Activated T-helper 1 cell treated with Interleukin-2 at 50 U/mL for 16 hours (primary cell): ENCODE data around the gene EML6.
"Not testable (repeated sequence)": the region's sequence is repeated elsewhere in the genome, so short reads cannot be mapped to it uniquely, and the experiment has no call there.

ENCODE experiments used
- DNase-seq: peaks from one replicate; pipeline ENCODE4 v3.0.0-alpha.2; 2020; ENCODE audit warnings: low read depth

The EML6 gene

GRCh38 chr2:54723131-54723995 lies at the start of gene EML6:
EML6 (plus strand) TSS chr2:54723662; CDS start chr2:54725062, 1,400 bp downstream.
- DNase-seq: peak; percentile 97

- DNase-seq: no peak
These were observed 48.2 kb upstream of the EML6 start for GRCh38 chr2:54675281-54675680.

GRCh38 chr2:54675738-54676137 lies 47.7 kb upstream of the EML6 start:
- DNase-seq: no peak

- DNase-seq: no peak
These were observed 46.8 kb upstream of the EML6 start for GRCh38 chr2:54676656-54677055.

GRCh38 chr2:54677476-54678265 lies 45.8 kb upstream of the EML6 start:
- no peak for DNase-seq

GRCh38 chr2:54678719-54679118 lies 44.7 kb upstream of the EML6 start:
- no peak for DNase-seq

GRCh38 chr2:54680397-54681041 lies 42.9 kb upstream of the EML6 start:
- DNase-seq: no peak

- no peak for DNase-seq
These were observed 42.0 kb upstream of the EML6 start for GRCh38 chr2:54681416-54681815.

GRCh38 chr2:54683596-54683995 lies 39.9 kb upstream of the EML6 start:
- no peak for DNase-seq

- DNase-seq: no peak
These were observed 38.1 kb upstream of the EML6 start for GRCh38 chr2:54685263-54685775.

GRCh38 chr2:54687595-54688152 lies 35.8 kb upstream of the EML6 start:
- DNase-seq: no peak

GRCh38 chr2:54691445-54692135 lies 31.9 kb upstream of the EML6 start:
- DNase-seq: no peak

- DNase-seq: no peak
These were observed 30.9 kb upstream of the EML6 start for GRCh38 chr2:54692556-54692955.

- DNase-seq: no peak
These were observed 28.1 kb upstream of the EML6 start for GRCh38 chr2:54695378-54695777.

- no peak for DNase-seq
These were observed 25.5 kb upstream of the EML6 start for GRCh38 chr2:54697934-54698333.

- DNase-seq: not testable (repeated sequence)
These were observed 24.5 kb upstream of the EML6 start for GRCh38 chr2:54698926-54699325.

- no peak for DNase-seq
These were observed 23.8 kb upstream of the EML6 start for GRCh38 chr2:54699665-54700064.

GRCh38 chr2:54701029-54701428 lies 22.4 kb upstream of the EML6 start:
- no peak for DNase-seq

GRCh38 chr2:54704238-54704637 lies 19.2 kb upstream of the EML6 start:
- no peak for DNase-seq

GRCh38 chr2:54704688-54705605 lies 18.5 kb upstream of the EML6 start:
- no peak for DNase-seq
